H1 (cell line): ENCODE results near the gene RPS3.

ENCODE experiments used
- CHD2 ChIP-seq: IDR thresholded peaks from 2 replicates; pipeline ENCODE4 v1.6.1; 2012; ENCODE audit warnings: low read length, improper control_type of control experiment
- CTCF ChIP-seq, 3 experiments: IDR thresholded peaks; 1 replicate in 2 of 3; 2 replicates in 1 of 3; pipeline versions ENCODE4 v1.5.1 to v1.6.1; 2011; ENCODE audit warnings: low read length in 3 of 3, mild to moderate bottlenecking in 3 of 3, inconsistent platforms in 2 of 3, low read depth in 1 of 3, moderate library complexity in 1 of 3; ENCODE audit not compliant: insufficient read depth in 1 of 3; ENCODE audit errors: control extremely low read depth in 1 of 3
- EZH2 ChIP-seq: fragments of 200-600 bp; sonication (generic); IDR thresholded peaks from 2 replicates; pipeline ENCODE4 v1.7.1; 2012; ENCODE audit warnings: low read depth, mild to moderate bottlenecking, moderate library complexity, low read length, inconsistent platforms; ENCODE audit not compliant: severe bottlenecking
- JUND ChIP-seq: IDR thresholded peaks from 2 replicates; pipeline ENCODE4 v1.6.1; 2011; ENCODE audit warnings: mild to moderate bottlenecking, improper control_type of control experiment, low read length
- KDM1A ChIP-seq: fragments of 200-600, 300-600 bp; sonication (generic); IDR thresholded peaks from 2 replicates; pipeline ENCODE4 v1.7.1; 2016; ENCODE audit warnings: mild to moderate bottlenecking, low read length, borderline replicate concordance
- KDM5A ChIP-seq: fragments of 200-600 bp; IDR thresholded peaks from 2 replicates; pipeline ENCODE4 v1.7.1; 2012; ENCODE audit warnings: mild to moderate bottlenecking, low read length, inconsistent platforms, mixed read lengths
- NRF1 ChIP-seq: IDR thresholded peaks from 2 replicates; pipeline ENCODE4 v1.6.1; 2011; ENCODE audit warnings: mild to moderate bottlenecking, low read depth, low read length, improper control_type of control experiment
- SP4 ChIP-seq: IDR thresholded peaks from 2 replicates; pipeline ENCODE4 v1.6.1; 2012; ENCODE audit warnings: low read length, inconsistent platforms

GRCh38 chr11:75426720-75427086, 27.4 kb downstream of the RPS3 start:
- TF ChIP-seq CTCF (IDR thresholded peaks at IDR 0.05; ENCODE audit: control extremely low read depth in 1 of 3, insufficient read depth in 1 of 3, low read depth in 1 of 3, low read length in 3 of 3) (no peak), KDM5A (no peak), NRF1 (no peak), EZH2 (no peak), KDM1A (no peak), CHD2 (no peak), JUND (no peak), SP4 (no peak)
